Endodermal cell (in vitro differentiated cells): ENCODE results near the gene NOX5. TPM values are rescaled to one million over a fixed set of nuclear protein-coding genes. Genes with fewer than 3 reads are reported as not detected.

Source experiments
- DNase-seq: peaks from one replicate; pipeline ENCODE4 v3.0.0-alpha.2; 2017
- H3K27ac ChIP-seq: 2 replicates; pipeline ENCODE4 v1.5.1; 2013; ENCODE audit warnings: mild to moderate bottlenecking, low read depth, low read length, moderate library complexity
- H3K27me3 ChIP-seq: 2 replicates; pipeline ENCODE4 v1.6.1; 2013; ENCODE audit warnings: mild to moderate bottlenecking, low read length, moderate library complexity; ENCODE audit not compliant: insufficient read depth, control insufficient read depth, poor library complexity, severe bottlenecking
- H3K36me3 ChIP-seq: 2 replicates; pipeline ENCODE4 v1.7.0; 2013; ENCODE audit warnings: mild to moderate bottlenecking, low read length, moderate library complexity; ENCODE audit not compliant: control insufficient read depth, insufficient read depth
- H3K4me1 ChIP-seq: one replicate; pipeline ENCODE4 v1.7.0; 2013; ENCODE audit warnings: low read length; ENCODE audit not compliant: control insufficient read depth, insufficient read depth
- H3K4me3 ChIP-seq: 2 replicates; pipeline ENCODE4 v1.5.1; 2013; ENCODE audit warnings: mild to moderate bottlenecking, low read length, moderate library complexity
- H3K9ac ChIP-seq: 2 replicates; pipeline ENCODE4 v1.6.1; 2013; ENCODE audit warnings: mild to moderate bottlenecking, low read length, moderate library complexity; ENCODE audit not compliant: poor library complexity, severe bottlenecking; ENCODE audit errors: extremely low read depth
- H3K9me3 ChIP-seq: 2 replicates; pipeline ENCODE4 v1.6.1; 2013; ENCODE audit warnings: mild to moderate bottlenecking, low read length, moderate library complexity; ENCODE audit not compliant: control insufficient read depth
- H3K27ac Mint-ChIP-seq: 2 replicates; pipeline ENCODE4 v1.8.0; 2020; ENCODE audit warnings: mixed read lengths
- H3K27me3 Mint-ChIP-seq: 2 replicates; pipeline ENCODE4 v1.8.0; 2021; ENCODE audit warnings: mild to moderate bottlenecking, mixed read lengths; ENCODE audit not compliant: insufficient read depth
- H3K36me3 Mint-ChIP-seq: 2 replicates; pipeline ENCODE4 v1.8.0; 2020; ENCODE audit warnings: low read depth, mixed read lengths
- H3K4me1 Mint-ChIP-seq: 2 replicates; pipeline ENCODE4 v1.8.0; 2020; ENCODE audit warnings: mixed read lengths
- H3K4me3 Mint-ChIP-seq: 2 replicates; pipeline ENCODE4 v1.8.0; 2020; ENCODE audit warnings: mild to moderate bottlenecking, moderate library complexity, mixed read lengths
- H3K9me3 Mint-ChIP-seq: 2 replicates; pipeline ENCODE4 v1.8.0; 2020; ENCODE audit warnings: mild to moderate bottlenecking, mixed read lengths
- WGBS, 2 experiments: methylation state at CpG; one replicate each; pipeline versions ENCODE4 v1.1.5 to v1.1.7; 2013; ENCODE audit warnings: missing lambda C conversion rate in 2 of 2, mixed read lengths in 1 of 2; ENCODE audit not compliant: insufficient coverage in 1 of 2, insufficient read length in 1 of 2; 5-methylcytosine and 5-hydroxymethylcytosine counted together
- total RNA-seq, 2 donors: library from RNA; stranded (reverse); fragmentation: NEBNext Ultra II Directional in 1 of 2; extraction: Animal tissue kit (Norgen Biotek cat#: 25700) in 1 of 2; gene quantifications; 2 replicates in 1 of 2; 3 replicates in 1 of 2; pipeline ENCODE4 v1.2.1, GENCODE V29; 2021
- TF ChIP-seq, protein P1 (sequence below): fragments of 200-600 bp; sonication (generic); conservative IDR thresholded peaks from 2 replicates; pipeline ENCODE4 v1.5.0; 2021; ENCODE audit warnings: antibody characterized with exemption, mild to moderate bottlenecking

The NOX5 gene
- total RNA-seq, 2 donors from 2014 or later, result not detected

DNA sequence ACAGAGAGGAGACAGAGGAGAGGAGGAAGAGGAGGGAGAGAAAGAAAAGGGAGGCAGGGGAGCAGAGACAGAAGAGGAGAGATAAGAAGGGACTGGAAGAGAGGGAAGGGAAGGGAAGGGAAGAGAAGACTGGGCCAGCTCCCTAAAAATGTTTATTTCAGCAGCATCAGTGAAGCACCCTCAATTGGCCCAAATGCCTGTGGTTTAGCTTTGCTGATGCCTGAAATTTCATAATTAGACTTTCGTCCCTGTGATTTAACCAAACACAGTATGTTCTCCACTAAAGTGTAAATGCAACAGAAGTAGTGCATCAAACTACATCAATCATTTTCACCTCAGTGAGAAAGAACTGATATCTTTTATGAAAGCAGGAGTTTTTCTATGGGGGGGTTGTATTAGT, 55.9 kb downstream of the NOX5 start:
- no peaks in the 10 kb centered on the region for H3K36me3 Mint-ChIP-seq
- H3K27me3 Mint-ChIP-seq, result peaks cover 16% of the 10 kb centered on the region
- Histone ChIP-seq H3K4me1 (peaks cover 4% of the 10 kb centered on the region), H3K9ac (no peak overlapping the region), H3K4me3 (no peak overlapping the region), H3K27ac (no peak overlapping the region), H3K9me3 (peaks cover 21% of the 10 kb centered on the region), H3K27me3 (peaks cover 6% of the 10 kb centered on the region), H3K36me3 (no peaks in the 10 kb centered on the region)
- H3K4me1 Mint-ChIP-seq, result peaks cover 24% of the 10 kb centered on the region
- TF ChIP-seq, protein P1, sequence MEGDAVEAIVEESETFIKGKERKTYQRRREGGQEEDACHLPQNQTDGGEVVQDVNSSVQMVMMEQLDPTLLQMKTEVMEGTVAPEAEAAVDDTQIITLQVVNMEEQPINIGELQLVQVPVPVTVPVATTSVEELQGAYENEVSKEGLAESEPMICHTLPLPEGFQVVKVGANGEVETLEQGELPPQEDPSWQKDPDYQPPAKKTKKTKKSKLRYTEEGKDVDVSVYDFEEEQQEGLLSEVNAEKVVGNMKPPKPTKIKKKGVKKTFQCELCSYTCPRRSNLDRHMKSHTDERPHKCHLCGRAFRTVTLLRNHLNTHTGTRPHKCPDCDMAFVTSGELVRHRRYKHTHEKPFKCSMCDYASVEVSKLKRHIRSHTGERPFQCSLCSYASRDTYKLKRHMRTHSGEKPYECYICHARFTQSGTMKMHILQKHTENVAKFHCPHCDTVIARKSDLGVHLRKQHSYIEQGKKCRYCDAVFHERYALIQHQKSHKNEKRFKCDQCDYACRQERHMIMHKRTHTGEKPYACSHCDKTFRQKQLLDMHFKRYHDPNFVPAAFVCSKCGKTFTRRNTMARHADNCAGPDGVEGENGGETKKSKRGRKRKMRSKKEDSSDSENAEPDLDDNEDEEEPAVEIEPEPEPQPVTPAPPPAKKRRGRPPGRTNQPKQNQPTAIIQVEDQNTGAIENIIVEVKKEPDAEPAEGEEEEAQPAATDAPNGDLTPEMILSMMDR, result no peak
- no peak overlapping the region for H3K4me3 Mint-ChIP-seq
- 86 to 100% methylated on average over 1 of the region's 1 CpG for WGBS, 2 experiments
- H3K9me3 Mint-ChIP-seq, result peaks cover 26% of the 10 kb centered on the region
- DNase-seq, result no peak
- H3K27ac Mint-ChIP-seq, result no peak overlapping the region

DNA sequence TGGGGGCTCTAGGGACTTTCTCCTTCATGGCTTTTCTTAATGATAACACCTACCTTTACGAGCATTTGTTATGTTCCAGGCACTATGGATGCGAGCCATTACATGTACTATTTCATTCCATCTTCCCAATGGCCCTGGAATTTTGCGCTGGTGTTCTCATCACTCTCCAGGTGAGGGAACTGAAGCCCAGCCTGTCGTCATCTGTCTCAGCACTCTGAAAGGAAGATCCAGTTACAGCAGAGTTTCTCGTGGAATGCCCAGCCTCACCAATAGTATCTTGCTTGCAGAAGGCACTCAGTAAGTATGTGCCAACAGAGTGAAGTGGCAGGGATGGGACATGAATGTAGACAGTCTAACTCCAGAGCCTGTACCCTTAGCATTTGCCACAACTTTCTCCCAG, 56.8 kb downstream of the NOX5 start:
- no peak overlapping the region for H3K9ac ChIP-seq
- H3K27ac Mint-ChIP-seq, result no peak overlapping the region

DNA sequence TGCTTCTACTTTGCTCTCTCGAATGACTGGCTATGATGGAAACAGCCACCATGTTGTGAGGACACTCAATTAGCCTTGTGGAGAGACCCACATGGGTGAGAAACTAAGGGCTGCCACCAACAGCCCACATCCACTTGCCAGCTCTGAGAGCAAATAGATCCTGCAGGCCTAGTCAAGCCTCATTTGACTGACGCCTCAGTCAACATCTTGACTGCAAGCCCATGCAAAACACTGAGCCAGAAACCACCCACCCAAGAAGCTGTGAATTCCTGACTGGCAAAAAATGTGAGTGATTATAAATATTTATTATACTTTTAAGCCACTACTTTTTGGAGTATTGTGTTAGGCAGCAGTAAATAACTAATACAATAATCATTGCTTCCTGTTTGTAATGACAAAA, 58.4 kb downstream of the NOX5 start:
- peaks cover 11% of the 10 kb centered on the region for H3K4me1 ChIP-seq
- Mint-ChIP-seq H3K4me3 (no peak overlapping the region), H3K36me3 (no peaks in the 10 kb centered on the region), H3K9me3 (peaks cover 26% of the 10 kb centered on the region), H3K4me1 (peaks cover 24% of the 10 kb centered on the region), H3K27me3 (peaks cover 11% of the 10 kb centered on the region), H3K27ac (no peak overlapping the region)
- WGBS, 2 experiments, result 96 to 100% methylated on average over 1 to 2 of the region's 2 CpGs
- TF ChIP-seq, protein P1, result no peak
- peaks cover 21% of the 10 kb centered on the region for H3K9me3 ChIP-seq
- no peak for DNase-seq
- H3K36me3 ChIP-seq, result no peaks in the 10 kb centered on the region
- peaks cover 6% of the 10 kb centered on the region for H3K27me3 ChIP-seq
- no peak overlapping the region for H3K4me3 ChIP-seq
- H3K27ac ChIP-seq, result no peak overlapping the region
- no peak overlapping the region for H3K9ac ChIP-seq

More for the DNA sequence above, 56.8 kb downstream of the NOX5 start:
- Mint-ChIP-seq H3K4me1 (peaks cover 27% of the 10 kb centered on the region), H3K4me3 (no peak overlapping the region), H3K9me3 (peaks cover 26% of the 10 kb centered on the region), H3K36me3 (no peaks in the 10 kb centered on the region), H3K27me3 (peaks cover 16% of the 10 kb centered on the region)
- TF ChIP-seq, protein P1, result no peak
- no peak for DNase-seq
- Histone ChIP-seq H3K4me1 (peaks cover 11% of the 10 kb centered on the region), H3K27me3 (peaks cover 6% of the 10 kb centered on the region), H3K9me3 (peaks cover 21% of the 10 kb centered on the region), H3K27ac (no peak overlapping the region), H3K36me3 (no peaks in the 10 kb centered on the region), H3K4me3 (no peak overlapping the region)
- 74 to 80% methylated on average over 5 of the region's 5 CpGs for WGBS, 2 experiments
